ENCODE measurements around the gene KPRP.

The KPRP gene

DNA sequence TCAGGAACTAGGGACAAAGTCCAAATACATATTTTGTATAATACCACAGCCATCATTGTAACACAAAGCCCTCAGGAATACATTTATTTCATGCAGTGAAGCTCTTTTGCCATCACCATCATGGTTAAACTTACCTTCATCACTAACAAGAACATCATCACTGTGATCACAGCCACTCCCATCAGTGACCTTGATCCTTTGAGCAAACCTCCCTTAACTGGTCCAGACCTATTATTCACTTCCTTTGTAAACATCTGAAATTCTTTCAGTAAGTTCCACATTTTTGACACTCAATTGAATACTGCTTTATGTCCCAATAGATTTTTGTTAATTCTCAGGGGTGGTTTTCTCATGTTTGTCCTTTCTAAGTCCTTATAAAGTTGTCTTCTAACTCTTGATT, 16.2 kb upstream of the KPRP start:
- TF ChIP-seq, protein P1, sequence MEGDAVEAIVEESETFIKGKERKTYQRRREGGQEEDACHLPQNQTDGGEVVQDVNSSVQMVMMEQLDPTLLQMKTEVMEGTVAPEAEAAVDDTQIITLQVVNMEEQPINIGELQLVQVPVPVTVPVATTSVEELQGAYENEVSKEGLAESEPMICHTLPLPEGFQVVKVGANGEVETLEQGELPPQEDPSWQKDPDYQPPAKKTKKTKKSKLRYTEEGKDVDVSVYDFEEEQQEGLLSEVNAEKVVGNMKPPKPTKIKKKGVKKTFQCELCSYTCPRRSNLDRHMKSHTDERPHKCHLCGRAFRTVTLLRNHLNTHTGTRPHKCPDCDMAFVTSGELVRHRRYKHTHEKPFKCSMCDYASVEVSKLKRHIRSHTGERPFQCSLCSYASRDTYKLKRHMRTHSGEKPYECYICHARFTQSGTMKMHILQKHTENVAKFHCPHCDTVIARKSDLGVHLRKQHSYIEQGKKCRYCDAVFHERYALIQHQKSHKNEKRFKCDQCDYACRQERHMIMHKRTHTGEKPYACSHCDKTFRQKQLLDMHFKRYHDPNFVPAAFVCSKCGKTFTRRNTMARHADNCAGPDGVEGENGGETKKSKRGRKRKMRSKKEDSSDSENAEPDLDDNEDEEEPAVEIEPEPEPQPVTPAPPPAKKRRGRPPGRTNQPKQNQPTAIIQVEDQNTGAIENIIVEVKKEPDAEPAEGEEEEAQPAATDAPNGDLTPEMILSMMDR (conservative IDR thresholded peaks at IDR 0.05; ENCODE audit: low read length): no peak
- no peak overlapping the region for H3K4me3 ChIP-seq (ENCODE audit: low read length)
- DNase-seq (ENCODE audit: low read depth): no peak

GRCh38 chr1:152743371-152744145, 14.3 kb upstream of the KPRP start:
- TF ChIP-seq, protein P1 (conservative IDR thresholded peaks at IDR 0.05; ENCODE audit: low read length): no peak
- no peak overlapping the region for H3K4me3 ChIP-seq (ENCODE audit: low read length)
- peak; percentile 51 for DNase-seq (ENCODE audit: low read depth)

DNA sequence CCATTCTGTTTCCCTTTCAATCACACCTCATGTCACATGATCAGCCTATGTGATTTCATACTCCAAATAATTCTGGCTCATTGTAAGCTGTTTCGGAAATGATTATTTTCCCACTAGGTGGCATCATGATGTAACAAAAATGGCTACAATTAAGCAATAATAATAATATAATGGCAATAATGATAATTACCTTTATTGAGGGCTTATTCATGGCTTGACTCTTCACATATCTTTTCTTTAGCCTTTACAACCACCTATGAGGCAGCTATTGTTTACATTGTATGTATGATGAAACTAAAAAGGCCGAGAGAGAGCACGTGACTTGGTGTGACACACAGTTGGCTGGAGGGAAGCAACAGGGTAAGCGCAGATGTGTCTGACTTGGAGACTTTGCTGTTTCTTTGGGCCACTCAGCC, 12.5 kb upstream of the KPRP start:
- DNase-seq (ENCODE audit: low read depth): peak; percentile 17
- no peak overlapping the region for H3K4me3 ChIP-seq (ENCODE audit: low read length)
- TF ChIP-seq, protein P1 (conservative IDR thresholded peaks at IDR 0.05; ENCODE audit: low read length): no peak; the same call in 1 of the 2 replicates

DNA sequence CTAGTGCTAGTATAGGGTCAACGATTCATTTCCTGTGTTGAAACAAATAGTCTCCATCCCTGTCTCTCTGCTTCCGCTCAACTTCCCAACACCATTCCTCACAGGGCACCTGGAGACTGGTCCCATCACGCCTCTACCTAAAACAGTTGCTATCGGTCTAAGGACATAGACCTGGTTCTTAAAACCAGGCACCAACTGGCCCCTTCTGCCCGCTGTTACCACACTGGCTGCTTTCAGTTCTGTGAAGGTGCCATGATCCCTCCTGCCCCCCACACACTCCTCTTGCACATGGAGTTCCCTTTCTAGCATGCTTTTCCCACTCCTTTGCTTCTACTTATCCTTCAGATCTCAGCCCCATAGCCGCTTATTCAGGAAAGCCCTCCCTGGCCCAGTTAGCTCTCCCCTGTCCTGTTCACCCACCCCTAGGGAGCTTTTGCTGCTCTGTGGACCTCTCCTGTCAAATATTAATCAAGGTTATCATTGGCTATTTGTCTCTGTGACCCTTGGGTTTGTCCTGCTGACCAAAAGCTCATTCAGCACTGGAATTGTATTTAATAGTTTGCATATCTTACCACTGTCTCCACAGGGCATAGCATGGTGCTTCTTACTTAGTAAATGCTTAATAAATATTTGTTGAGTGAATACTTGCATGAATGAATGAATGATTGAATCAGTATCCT, 11.9 kb upstream of the KPRP start:
- DNase-seq (ENCODE audit: low read depth): no peak
- H3K4me3 ChIP-seq (ENCODE audit: low read length): no peak overlapping the region
- TF ChIP-seq, protein P1 (conservative IDR thresholded peaks at IDR 0.05; ENCODE audit: low read length): no peak

DNA sequence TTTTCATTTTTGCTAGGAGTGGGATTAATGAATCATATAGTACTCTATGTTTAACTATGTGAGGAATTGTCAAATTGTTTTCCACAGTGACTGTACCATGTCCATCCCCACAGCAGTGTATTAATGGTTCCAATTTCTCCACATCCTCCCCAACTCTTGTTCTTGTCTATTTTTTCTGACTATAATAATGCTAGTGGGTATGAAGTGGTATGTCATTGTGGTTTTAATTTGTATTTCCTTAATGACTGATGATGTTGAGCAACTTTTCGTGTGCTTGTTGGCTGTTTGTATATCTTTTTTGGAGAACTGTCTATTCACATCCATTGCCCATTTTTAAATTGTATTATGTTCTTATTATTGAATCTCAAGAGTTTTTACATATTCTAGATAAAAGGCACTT, 10.0 kb upstream of the KPRP start:
- TF ChIP-seq, protein P1 (conservative IDR thresholded peaks at IDR 0.05; ENCODE audit: low read length): no peak
- no peak overlapping the region for H3K4me3 ChIP-seq (ENCODE audit: low read length)
- peak; percentile 51 for DNase-seq (ENCODE audit: low read depth)

DNA sequence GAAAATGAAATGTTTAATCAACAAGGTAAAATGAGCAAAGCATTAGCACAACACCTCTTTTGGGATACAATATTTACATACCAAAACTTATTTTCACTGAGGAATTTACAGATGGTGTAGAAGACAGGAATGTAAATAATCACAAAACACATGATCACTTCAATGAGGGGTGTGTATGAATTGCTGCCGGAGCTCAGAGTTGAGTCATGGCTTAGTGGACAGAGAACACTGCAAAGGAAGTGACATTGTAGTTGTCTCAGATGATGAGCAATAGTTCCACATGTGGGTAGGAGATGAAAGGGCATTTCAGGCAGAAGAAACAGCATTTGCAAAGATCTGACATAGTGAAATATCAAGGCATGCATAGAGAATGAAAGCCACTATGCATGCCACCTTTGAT, 5.6 kb upstream of the KPRP start:
- peak; percentile 88 for DNase-seq (ENCODE audit: low read depth)

More for the DNA sequence above, 5.6 kb upstream of the KPRP start:
- TF ChIP-seq, protein P1 (conservative IDR thresholded peaks at IDR 0.05; ENCODE audit: low read length): no peak
- H3K4me3 ChIP-seq (ENCODE audit: low read length): no peak overlapping the region

All from AG10803 (cell line).